Endothelial cell of hepatic sinusoid (primary cell): Measurements from ENCODE around the gene PPARA.
"Not testable (repeated sequence)": the region's sequence is repeated elsewhere in the genome, so short reads cannot be mapped to it uniquely, and the experiment has no call there.

Experiments used
- in situ Hi-C: cut with HindIII; loops from 2 replicates; pipeline ENCODE4 v1.10.0; 2017; ENCODE audit warnings: low sequenced_read_pairs

PPARA gene

GRCh38 chr22:46262449-46263215 lies 112.3 kb downstream of the PPARA start:
- in situ Hi-C loops, result no loop called here

DNA sequence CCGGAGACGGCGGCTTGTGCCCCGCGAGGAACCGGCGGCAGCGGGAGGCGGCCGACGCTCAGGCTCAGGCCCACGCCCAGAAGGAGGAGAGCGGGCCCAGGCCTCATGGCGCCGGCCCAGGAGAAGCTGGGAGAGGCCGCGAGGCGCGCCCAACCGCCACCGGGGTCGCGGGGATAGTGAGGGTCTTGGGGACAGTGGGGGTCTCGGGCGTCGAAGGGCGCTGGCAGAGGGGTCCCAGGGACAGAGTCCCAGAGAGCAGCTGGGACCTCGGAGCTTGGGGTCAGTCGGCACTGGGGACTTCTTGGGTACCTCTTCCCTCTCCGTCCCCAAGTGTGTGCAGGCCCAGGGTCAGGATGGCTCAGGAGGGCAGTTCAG lies 112.9 kb downstream of the PPARA start, which contains the start of gene PKDREJ:
TSS of gene PKDREJ (minus strand) at position 128 of the 375 bp plus-strand sequence. CDS start at position 107, 21 bp downstream.
- in situ Hi-C loops, result no loop called here

DNA sequence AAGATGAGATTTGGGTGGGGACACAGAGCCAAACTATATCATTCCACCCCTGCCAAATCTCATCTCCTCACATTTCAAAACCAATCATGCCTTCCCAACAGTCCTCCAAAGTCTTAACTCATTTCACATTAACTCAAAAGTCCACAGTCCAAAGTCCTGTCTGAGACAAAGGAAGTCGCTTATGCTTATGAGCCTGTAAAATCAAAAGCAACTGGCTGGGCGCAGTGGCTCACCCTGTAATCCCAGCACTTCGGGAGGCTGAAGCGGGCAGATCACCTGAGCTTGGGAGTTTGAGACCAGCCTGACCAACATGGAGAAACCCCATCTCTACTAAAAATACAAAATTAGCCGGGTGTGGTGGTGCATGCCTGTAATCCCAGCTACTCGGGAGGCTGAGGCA lies 114.2 kb downstream of the PPARA start:
- in situ Hi-C loops, result not testable (repeated sequence)

DNA sequence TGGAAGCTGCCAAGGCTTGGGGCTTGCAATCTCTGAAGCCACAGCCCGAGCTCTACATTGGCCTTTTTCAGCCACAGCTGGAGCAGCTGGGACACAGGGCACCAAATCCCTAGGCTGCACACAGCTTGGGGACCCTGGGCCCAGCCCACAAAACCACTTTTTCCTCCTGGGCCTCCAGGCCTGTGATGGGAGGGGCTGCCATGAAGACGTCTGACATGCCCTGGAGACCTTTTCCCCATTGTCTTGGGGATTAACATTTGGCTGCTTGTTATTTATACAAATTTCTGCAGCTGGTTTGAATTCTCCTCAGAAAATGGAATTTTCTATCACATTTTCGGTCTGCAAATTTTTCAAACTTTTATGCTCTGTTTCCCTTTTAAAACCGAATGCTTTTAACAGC lies 115.3 kb downstream of the PPARA start:
- in situ Hi-C loops, result not testable (repeated sequence)

GRCh38 chr22:46267431-46268279 lies 117.3 kb downstream of the PPARA start, which contains the start of gene TTC38:
Gene TTC38 (plus strand): TSS chr22:46268008. CDS start chr22:46268040, 32 bp downstream.
- in situ Hi-C loops, result no loop called here

GRCh38 chr22:46269564-46269963 lies 119.2 kb downstream of the PPARA start:
- in situ Hi-C loops, result no loop called here

GRCh38 chr22:46272196-46272595 lies 121.9 kb downstream of the PPARA start:
- in situ Hi-C loops, result loop anchor here (10.0 kb wide), 1 partner anchor 267 kb away; no protein-coding TSS in a partner anchor

GRCh38 chr22:46272762-46273431 lies 122.6 kb downstream of the PPARA start:
- in situ Hi-C loops, result loop anchor here (10.0 kb wide), 1 partner anchor 268 kb away; no protein-coding TSS in a partner anchor

- in situ Hi-C loops, result loop anchor here (10.0 kb wide), 1 partner anchor 269 kb away; no protein-coding TSS in a partner anchor
These were observed 123.3 kb downstream of the PPARA start for GRCh38 chr22:46273432-46274148.

GRCh38 chr22:46274381-46274780 lies 124.1 kb downstream of the PPARA start:
- in situ Hi-C loops, result loop anchor here (10.0 kb wide), 1 partner anchor 270 kb away; no protein-coding TSS in a partner anchor

DNA sequence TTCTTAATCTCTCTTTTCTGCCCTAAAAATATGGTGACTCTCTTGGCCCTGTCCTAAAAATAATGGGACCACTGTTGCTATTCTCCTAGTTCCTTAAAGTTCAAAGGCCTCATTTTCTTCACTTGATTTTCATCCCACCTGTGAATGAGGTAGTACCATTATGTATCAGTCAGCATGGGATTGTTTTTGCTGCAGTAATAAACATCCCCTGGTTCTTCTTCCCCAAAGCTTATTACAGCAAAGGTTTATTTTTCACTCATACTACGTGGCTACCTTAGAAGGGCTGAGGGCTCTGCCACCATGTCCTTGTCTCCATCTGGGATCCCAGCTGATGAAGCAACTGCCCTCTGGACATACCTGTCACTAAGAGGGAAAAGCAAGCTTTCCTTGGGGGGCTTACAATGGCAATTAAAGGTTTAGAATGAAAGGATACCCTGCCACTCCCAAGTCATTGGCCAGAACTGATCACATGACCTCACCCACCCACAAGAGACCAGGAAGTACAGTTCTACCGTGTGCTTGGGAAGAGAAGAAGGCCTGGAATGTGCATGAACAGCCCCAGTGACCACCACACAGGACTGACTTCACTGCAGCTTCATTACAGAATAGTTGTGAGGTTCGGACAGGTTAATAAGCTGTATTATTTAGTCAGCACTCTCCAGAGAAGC lies 125.3 kb downstream of the PPARA start:
- in situ Hi-C loops, result loop anchor here (5.0 to 10.0 kb wide), 2 partner anchors 128 to 271 kb away; no protein-coding TSS in a partner anchor

DNA sequence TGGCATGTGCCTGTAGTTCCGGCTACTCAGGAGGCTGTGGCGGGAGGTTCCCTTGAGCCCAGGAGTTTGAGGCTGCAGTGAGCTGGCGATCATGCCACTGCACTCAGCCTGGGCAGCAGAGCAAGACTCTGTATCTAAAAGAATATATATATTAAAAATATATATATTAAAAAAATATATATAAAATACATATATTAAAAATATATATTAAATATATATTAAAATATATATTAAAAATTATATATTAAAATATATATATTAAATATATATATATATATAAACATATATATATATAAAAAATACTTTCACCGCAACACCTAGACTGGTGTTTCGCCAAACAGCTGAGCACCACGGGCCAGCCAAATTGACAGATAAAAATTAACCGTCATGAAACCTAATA lies 126.2 kb downstream of the PPARA start:
- in situ Hi-C loops, result loop anchor here (5.0 to 10.0 kb wide), 2 partner anchors 129 to 272 kb away; no protein-coding TSS in a partner anchor

DNA sequence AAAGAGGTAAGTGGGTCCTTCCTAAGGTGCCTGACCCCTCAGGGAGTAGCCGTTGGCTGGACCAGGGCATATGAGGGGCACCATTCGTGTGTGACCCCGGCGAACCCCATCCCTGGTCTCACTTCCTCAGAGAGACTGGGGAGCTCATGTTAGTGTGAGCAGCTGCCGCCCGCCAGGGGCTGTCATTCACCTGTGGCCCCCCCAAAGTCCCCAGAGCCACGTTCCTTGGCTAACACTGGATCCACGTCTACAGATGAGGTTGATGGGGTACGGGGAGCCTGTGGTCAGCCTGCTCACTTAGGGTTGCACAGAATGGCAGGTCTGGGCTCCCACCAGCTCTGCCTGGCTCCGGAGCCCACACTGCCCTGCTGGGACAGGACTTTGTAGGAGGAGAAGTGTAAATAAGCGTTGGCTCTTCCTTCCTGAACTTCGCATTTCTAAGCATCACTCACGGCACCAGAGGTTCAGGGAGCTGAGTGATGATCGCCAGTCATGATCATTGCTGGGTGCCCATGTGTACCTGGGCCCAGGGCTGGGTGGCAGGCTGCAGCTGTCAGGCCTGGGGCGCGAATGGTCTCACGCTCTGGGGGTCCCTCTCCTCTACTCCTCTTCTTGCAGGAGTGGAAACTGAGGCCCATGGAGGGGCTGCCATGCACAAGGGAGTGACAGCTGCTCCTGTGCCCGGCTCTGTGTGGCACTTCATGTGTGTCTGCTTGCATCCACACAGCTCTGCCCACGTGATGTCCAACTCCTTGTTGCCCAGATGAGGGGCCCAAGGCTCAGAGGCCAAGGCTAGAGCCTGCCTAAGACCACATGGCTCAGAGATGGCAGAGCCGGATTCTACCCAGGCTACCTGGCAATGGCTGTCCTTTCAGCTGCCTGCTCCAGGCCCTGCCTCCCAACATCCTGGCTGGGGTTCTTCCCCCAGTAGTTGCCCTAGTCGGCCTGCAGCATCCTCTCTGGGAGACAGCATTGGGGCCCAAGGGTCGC lies 128.6 kb downstream of the PPARA start:
- in situ Hi-C loops, result loop anchor here (5.0 to 10.0 kb wide), 2 partner anchors 132 to 274 kb away; no protein-coding TSS in a partner anchor

- in situ Hi-C loops, result no loop called here
These were observed 129.9 kb downstream of the PPARA start for GRCh38 chr22:46280063-46280817.

DNA sequence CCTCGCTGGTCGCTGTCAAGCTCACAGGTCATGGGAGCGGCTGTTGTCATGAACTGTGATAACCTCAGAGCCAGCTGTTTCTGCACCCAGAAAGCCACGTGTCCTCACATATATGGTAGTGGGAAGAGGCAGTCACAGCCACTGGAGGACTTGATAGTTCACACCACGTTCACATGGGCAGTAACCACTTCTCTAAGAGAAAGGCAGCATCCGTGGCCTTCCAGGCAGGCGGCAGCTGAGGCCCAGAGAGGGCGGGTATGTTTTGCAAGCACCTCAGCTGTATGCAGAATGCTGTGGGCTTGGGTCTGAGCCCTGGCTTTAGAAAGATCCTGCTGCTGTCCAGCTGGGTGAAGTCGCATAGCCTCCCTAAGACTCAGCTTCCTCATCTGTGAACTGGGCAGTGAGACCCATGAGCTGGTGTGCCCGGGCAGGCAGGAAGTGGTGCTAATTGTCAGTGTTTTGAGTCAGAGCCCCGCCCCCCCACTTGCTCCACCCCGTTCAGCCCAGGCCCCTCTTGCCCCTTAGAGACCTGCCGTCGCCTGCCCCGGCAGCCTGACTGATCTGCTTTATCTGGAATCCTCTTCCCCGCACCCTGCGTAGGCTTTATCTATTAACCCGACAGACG lies 130.8 kb downstream of the PPARA start:
- in situ Hi-C loops, result no loop called here

DNA sequence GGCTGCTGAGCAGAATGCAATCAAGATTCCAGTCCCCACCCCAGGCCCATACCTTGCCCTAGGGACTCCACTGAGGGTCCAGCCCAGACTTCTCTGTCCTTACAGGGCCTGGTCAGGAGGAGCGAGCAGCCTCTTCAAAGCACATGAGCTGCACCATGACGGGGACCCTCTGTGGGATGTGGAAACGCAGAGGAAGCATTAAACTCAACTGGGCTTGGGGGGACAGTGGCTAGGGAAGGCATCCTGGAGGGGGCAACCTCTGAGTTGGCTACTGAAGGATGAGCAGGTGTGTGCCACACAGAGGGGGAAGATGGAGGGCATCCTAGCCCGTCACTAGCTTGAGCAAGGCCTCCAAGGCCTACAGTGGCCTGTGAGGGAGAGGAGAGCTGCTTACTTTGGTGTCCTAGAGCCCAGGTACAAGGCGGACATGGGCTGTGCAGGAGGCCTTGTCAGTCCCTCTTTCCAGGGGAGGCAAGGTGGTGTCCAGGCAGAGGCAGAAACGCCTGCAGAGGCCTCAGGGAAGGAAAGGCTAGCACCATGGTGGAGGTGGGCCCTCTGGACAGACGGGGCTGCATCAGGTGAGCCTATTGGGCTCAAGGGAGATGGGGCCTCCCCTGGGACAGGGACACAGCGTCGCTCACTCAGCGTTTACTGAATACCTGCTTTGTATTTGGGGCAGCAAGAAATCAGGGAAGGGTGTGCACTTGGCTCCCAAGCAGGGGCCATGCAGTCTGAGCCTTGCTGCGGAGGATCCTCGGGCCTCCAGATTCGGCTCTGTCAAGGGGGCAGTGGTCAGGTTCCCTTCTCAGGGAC lies 131.7 kb downstream of the PPARA start:
- in situ Hi-C loops, result no loop called here
